K562 (cell line): ENCODE data around the gene CDKN2C. TPM values are rescaled to one million over a fixed set of nuclear protein-coding genes. Genes with fewer than 3 reads are reported as not detected.
A peak's percentile ranks its signal among the peaks of the same experiment; 100 is the strongest.

ENCODE experiments used
- ATAC-seq: fragments of 200-7000 bp; cut with Tn5 transposase; 3 replicates; pipeline ENCODE4 v1.9.1; 2020; ENCODE audit warnings: moderate library complexity
- BruUV-seq: library from RNA; stranded (reverse); fragments of 400-500 nt; replicated peaks from 2 replicates; lab custom pipeline; 2021; lab: Mats Ljungman, UMichigan
- CTCF ChIA-PET: fragments of 300-600 bp; formaldehyde crosslinking; extraction: SDS; loops from one replicate; lab custom pipeline; 2021; ENCODE audit warnings: low intra/inter-chr PET ratio; lab: Yijun Ruan, JAX
- POLR2A ChIA-PET: fragments of 300-600, 350-650 bp; sonication (Branson Sonifier 250); formaldehyde crosslinking; extraction: SDS; loops from one replicate; lab custom pipeline; 2021; ENCODE audit warnings: antibody characterized with exemption, inconsistent platforms; lab: Yijun Ruan, JAX
- DNase-seq, 4 experiments: peaks; one replicate each; pipeline versions ENCODE4 v3.0.0 to v3.0.0-alpha.2; 2011 to 2018; ENCODE audit warnings: low spot score in 3 of 4, mixed read lengths in 3 of 4; ENCODE audit errors: extremely low read depth in 1 of 4
- FAIRE-seq: peaks from 2 replicates; lab custom pipeline; 2011; peaks lifted over from hg19 to GRCh38; lab: Jason Lieb, UNC
- H2AFZ ChIP-seq: 2 replicates; pipeline ENCODE4 v1.6.0; 2011; ENCODE audit warnings: low read depth, low read length, control low read depth, inconsistent platforms
- H3K27ac ChIP-seq: fragments of 200-600 bp; 3 replicates; pipeline ENCODE4 v1.8.0; 2011; ENCODE audit warnings: low read depth, mild to moderate bottlenecking, control low read depth, inconsistent platforms, low read length, moderate library complexity, mixed read lengths; ENCODE audit errors: extremely low read depth
- H3K27me3 ChIP-seq, 2 experiments: fragments of 300-600 bp in 1 of 2; 2 replicates in 1 of 2; 3 replicates in 1 of 2; pipeline versions ENCODE4 v1.6.0 to v1.8.0; 2011; ENCODE audit warnings: inconsistent platforms in 2 of 2, low read length in 2 of 2, mild to moderate bottlenecking in 1 of 2, mixed read lengths in 1 of 2, moderate library complexity in 1 of 2; ENCODE audit not compliant: control insufficient read depth in 2 of 2, insufficient read depth in 2 of 2
- H3K36me3 ChIP-seq: fragments of 300-600 bp; 3 replicates; pipeline ENCODE4 v1.8.0; 2011; ENCODE audit warnings: mild to moderate bottlenecking, low read length, inconsistent platforms; ENCODE audit not compliant: control insufficient read depth, insufficient read depth
- H3K4me1 ChIP-seq, 2 experiments: fragments of 200-600 bp in 1 of 2; replicated peaks in 1 of 2; 2 replicates in 1 of 2; 3 replicates in 1 of 2; pipeline versions ENCODE4 v1.5.1 to v1.8.0; 2011; ENCODE audit warnings: inconsistent platforms in 2 of 2, low read length in 2 of 2, mild to moderate bottlenecking in 1 of 2, mixed read lengths in 1 of 2, moderate library complexity in 1 of 2; ENCODE audit not compliant: control insufficient read depth in 2 of 2, insufficient read depth in 2 of 2
- H3K4me2 ChIP-seq: 2 replicates; pipeline ENCODE4 v1.6.1; 2011; ENCODE audit warnings: low read length, control low read depth, inconsistent platforms, mixed read lengths; ENCODE audit not compliant: insufficient read depth
- H3K4me3 ChIP-seq: fragments of 200-600 bp; sonication (generic), shearing (Covaris generic); 2 replicates; pipeline ENCODE4 v1.5.1; 2016; ENCODE audit warnings: control low read depth, inconsistent platforms
- H3K79me2 ChIP-seq: fragments of 200-600 bp; 3 replicates; pipeline ENCODE4 v1.8.0; 2011; ENCODE audit warnings: low read length, inconsistent platforms; ENCODE audit not compliant: control insufficient read depth, insufficient read depth
- H3K9ac ChIP-seq, 2 experiments: 2 replicates each; pipeline versions ENCODE4 v1.6.0 to v1.6.1; 2011; ENCODE audit warnings: low read depth in 2 of 2, low read length in 2 of 2, control low read depth in 1 of 2, inconsistent platforms in 1 of 2, mild to moderate bottlenecking in 1 of 2, mixed read lengths in 1 of 2; ENCODE audit not compliant: insufficient read depth in 1 of 2
- H3K9me1 ChIP-seq: one replicate; pipeline ENCODE4 v1.6.0; 2011; ENCODE audit warnings: inconsistent platforms, mild to moderate bottlenecking, low read length, moderate library complexity; ENCODE audit not compliant: control insufficient read depth, insufficient read depth
- H3K9me3 ChIP-seq: replicated peaks from 2 replicates; pipeline ENCODE4 v1.5.1; 2011; ENCODE audit warnings: low read depth, low read length, inconsistent platforms; ENCODE audit not compliant: control insufficient read depth, insufficient read depth
- H4K20me1 ChIP-seq: replicated peaks from 2 replicates; pipeline ENCODE4 v1.6.1; 2011; ENCODE audit warnings: low read length, inconsistent platforms, mixed read lengths; ENCODE audit not compliant: control insufficient read depth, insufficient read depth
- E2F6 ChIP-seq, 2 experiments: IDR thresholded peaks; 2 replicates each; pipeline ENCODE4 v1.6.1; 2011; ENCODE audit warnings: borderline replicate concordance in 1 of 2, control low read depth in 1 of 2, low read depth in 1 of 2, low read length in 1 of 2, mild to moderate bottlenecking in 1 of 2, mixed read lengths in 1 of 2, moderate library complexity in 1 of 2; ENCODE audit not compliant: insufficient read depth in 1 of 2, insufficient read length in 1 of 2, poor library complexity in 1 of 2, severe bottlenecking in 1 of 2; ENCODE audit errors: extremely low read depth in 1 of 2
- POLR2H ChIP-seq: IDR thresholded peaks from 2 replicates; pipeline ENCODE4 v1.6.1; 2016; ENCODE audit warnings: missing genetic modification characterization, low read depth, mild to moderate bottlenecking, control low read depth, missing compliant biosample characterization, moderate library complexity
- WGBS: fragments of 100-300 bp; shearing (Covaris generic); methylation state at CpG from one replicate; pipeline ENCODE4 v1.1.6; 2016; ENCODE audit warnings: low coverage, mixed read lengths; ENCODE audit not compliant: insufficient coverage; ENCODE audit errors: missing lambda C conversion rate; 5-methylcytosine and 5-hydroxymethylcytosine counted together
- in situ Hi-C: fragments of 300-500 bp; cut with MboI; formaldehyde crosslinking; loops from 4 replicates; pipeline ENCODE4 v1.15.0; 2018; ENCODE audit warnings: inconsistent platforms, mixed read lengths
- intact Hi-C: fragments of 100-400 bp; cut with micrococcal nuclease; formaldehyde crosslinking; loops from 2 replicates; pipeline ENCODE4 v1.14.2; 2022
- polyA plus RNA-seq, 8 experiments: library from polyadenylated mRNA; depleted of rRNA in 4 of 8; stranded (reverse) in 5 of 8; unstranded in 3 of 8; fragments of >200 nt; fragmentation: Nextera tagmentation in 2 of 8; fragmentation: Illumina TruSeq in 1 of 8; extraction: Ambion mirVana in 2 of 8; extraction: Trizol in 1 of 8; gene quantifications; 2 replicates each; pipeline versions ENCODE4 v1.2.1 to v1.2.3, GENCODE V29; 2011 to 2014; ENCODE audit warnings: inconsistent platforms in 1 of 8, missing spikeins in 1 of 8
- total RNA-seq, 7 experiments: library from RNA; depleted of rRNA in 6 of 7; stranded (reverse); fragments of >200 nt in 6 of 7; fragmentation: Illumina TruSeq in 2 of 7; extraction: Trizol in 2 of 7; gene quantifications; 2 replicates each; pipeline versions ENCODE4 v1.2.1 to v1.2.3, GENCODE V29; 2011 to 2021; ENCODE audit warnings: low replicate concordance in 1 of 7

The CDKN2C gene
- total and polyA plus RNA-seq, 9 of the 15 experiments (the other 6 are each of a cell fraction or from before 2014, with no cell fraction given) = 11.9 to 74.3 (median 45.9) TPM

- Histone ChIP-seq H3K9me3 (no peaks in the 10 kb centered on the region), H3K27ac (peak overlapping the region; percentile 92; the same call in 1 of the 3 replicates), H3K4me2 (peak overlapping the region; percentile 71), H3K9me1 (no peaks in the 10 kb centered on the region), H3K4me3 (peak overlapping the region; percentile 16; the same call in 1 of the 2 replicates), H3K4me1 (peaks cover 17 to 26% of the 10 kb centered on the region in 2 experiments), H3K9ac (peak overlapping the region in 1 of 2 experiments; percentile 94; a peak in 2 of 4 replicates), H3K36me3 (peaks cover 17% of the 10 kb centered on the region; the same call in 1 of the 3 replicates), H2AFZ (no peak overlapping the region), H3K27me3 (no peaks in the 10 kb centered on the region), H4K20me1 (0 out of 2 replicates have a peak, but pooled peaks cover 3% of the 10 kb centered on the region), H3K79me2 (peaks cover 91% of the 10 kb centered on the region)
- intact Hi-C loops = loop anchor here (5.0 to 10.0 kb wide), 3 partner anchors 544 to 904 kb away; partner anchors contain the start of genes EPS15 and NRDC
- FAIRE-seq = no peak
- in situ Hi-C loops = no loop called here
- TF ChIP-seq E2F6 (IDR thresholded peaks at IDR 0.05; ENCODE audit: borderline replicate concordance in 1 of 2, extremely low read depth in 1 of 2, insufficient read depth in 1 of 2, insufficient read length in 1 of 2, low read depth in 1 of 2, low read length in 1 of 2, poor library complexity in 1 of 2, severe bottlenecking in 1 of 2) (no peak), POLR2H (tag) (0 out of 2 replicates have a peak, but pooled peaks have one; percentile 8)
- 6% methylated on average over 1 of the region's 1 CpG for WGBS
- ChIA-PET CTCF (no interaction called here), POLR2A (interaction anchor here (0.6 to 2.7 kb wide), 5 partner anchors 13 to 196 kb away, joined by 3 to 13 read pairs (median 3); partner anchors contain the start of gene FAF1)
- BruUV-seq = no TSS peak
- no peak for DNase-seq
- no peak for ATAC-seq
Observed at GRCh38 chr1:50973255-50973654, 3.2 kb downstream of the CDKN2C start.
